Calu3 (cell line): ENCODE measurements around the gene RBBP5. TPM values are rescaled to one million over a fixed set of nuclear protein-coding genes. Genes with fewer than 3 reads are reported as not detected.

Source experiments
- BruUV-seq: library from RNA; stranded (reverse); fragments of 400-500 nt; replicated peaks from 2 replicates; lab custom pipeline; 2021; lab: Mats Ljungman, UMichigan
- CTCF ChIA-PET: fragments of 300-600 bp; sonication (Branson Sonifier 250); formaldehyde crosslinking; loops from one replicate; lab custom pipeline; 2022; ENCODE audit warnings: antibody characterized with exemption; lab: Charles Lee
- DNase-seq: peaks from one replicate; pipeline ENCODE4 v3.0.0; 2022
- H3K27ac Mint-ChIP-seq: one replicate; pipeline ENCODE4 v1.8.0; 2022; ENCODE audit warnings: mixed read lengths; ENCODE audit not compliant: unreplicated experiment
- H3K27me3 Mint-ChIP-seq: one replicate; pipeline ENCODE4 v1.8.0; 2022; ENCODE audit warnings: mixed read lengths; ENCODE audit not compliant: unreplicated experiment
- H3K36me3 Mint-ChIP-seq: one replicate; pipeline ENCODE4 v1.8.0; 2022; ENCODE audit warnings: mild to moderate bottlenecking, moderate library complexity, mixed read lengths; ENCODE audit not compliant: insufficient read depth, unreplicated experiment
- H3K4me1 Mint-ChIP-seq: one replicate; pipeline ENCODE4 v1.8.0; 2022; ENCODE audit warnings: mild to moderate bottlenecking, low read depth, mixed read lengths; ENCODE audit not compliant: unreplicated experiment
- H3K4me3 Mint-ChIP-seq: one replicate; pipeline ENCODE4 v1.8.0; 2022; ENCODE audit warnings: mild to moderate bottlenecking, low read depth, moderate library complexity, mixed read lengths; ENCODE audit not compliant: unreplicated experiment
- H3K9me3 Mint-ChIP-seq: one replicate; pipeline ENCODE4 v1.8.0; 2022; ENCODE audit warnings: low read depth, mixed read lengths; ENCODE audit not compliant: unreplicated experiment
- CTCF ChIP-seq: fragments of 200-600 bp; IDR thresholded peaks from one replicate; pipeline ENCODE4 v1.8.0; 2022; ENCODE audit warnings: antibody characterized with exemption; ENCODE audit not compliant: unreplicated experiment
- intact Hi-C: fragments of 100-400 bp; cut with micrococcal nuclease; formaldehyde crosslinking; loops from one replicate; pipeline ENCODE4 v1.10.0; 2022; ENCODE audit not compliant: unreplicated experiment
- total RNA-seq: library from RNA; stranded (reverse); gene quantifications from 2 replicates; pipeline ENCODE4 v1.2.3, GENCODE V29; 2022

The RBBP5 gene
- total RNA-seq, 1 experiment from 2014 or later: 22.0 TPM

- Mint-ChIP-seq H3K4me3 (no peak overlapping the region), H3K27me3 (no peaks in the 10 kb centered on the region), H3K27ac (no peak overlapping the region), H3K4me1 (no peaks in the 10 kb centered on the region), H3K36me3 (no peaks in the 10 kb centered on the region), H3K9me3 (no peaks in the 10 kb centered on the region)
- no peak for TF ChIP-seq CTCF
- no peak for DNase-seq
- BruUV-seq: no TSS peak
- intact Hi-C loops: no loop called here
- CTCF ChIA-PET: no interaction called here
These were observed 48.3 kb downstream of the RBBP5 start for GRCh38 chr1:205073511-205073910.

- no peak for TF ChIP-seq CTCF
- Mint-ChIP-seq H3K27ac (no peak overlapping the region), H3K9me3 (no peaks in the 10 kb centered on the region), H3K4me1 (no peaks in the 10 kb centered on the region), H3K36me3 (no peaks in the 10 kb centered on the region), H3K4me3 (no peak overlapping the region), H3K27me3 (no peaks in the 10 kb centered on the region)
- DNase-seq: no peak
- intact Hi-C loops: no loop called here
- no TSS peak for BruUV-seq
- CTCF ChIA-PET: no interaction called here
These were observed 48.9 kb downstream of the RBBP5 start for GRCh38 chr1:205072881-205073280.

- no peak for DNase-seq
- no peak overlapping the region for H3K27ac Mint-ChIP-seq
- CTCF ChIA-PET: no interaction called here
These were observed 49.5 kb downstream of the RBBP5 start for GRCh38 chr1:205072286-205072685.

GRCh38 chr1:205071801-205072200, 50.0 kb downstream of the RBBP5 start:
- no peak overlapping the region for H3K4me3 Mint-ChIP-seq
- H3K9me3 Mint-ChIP-seq: no peaks in the 10 kb centered on the region
- H3K27ac Mint-ChIP-seq: no peak overlapping the region
- TF ChIP-seq CTCF: no peak
- H3K4me1 Mint-ChIP-seq: no peaks in the 10 kb centered on the region
- H3K27me3 Mint-ChIP-seq: peaks cover 5% of the 10 kb centered on the region
- DNase-seq: no peak
- H3K36me3 Mint-ChIP-seq: no peaks in the 10 kb centered on the region
- CTCF ChIA-PET: interaction anchor here (0.7 kb wide), 1 partner anchor 38 kb away, joined by 4 read pairs; no protein-coding TSS in a partner anchor
- intact Hi-C loops: no loop called here
- no TSS peak for BruUV-seq

More at GRCh38 chr1:205072286-205072685, 49.5 kb downstream of the RBBP5 start:
- H3K36me3 Mint-ChIP-seq: no peaks in the 10 kb centered on the region
- intact Hi-C loops: no loop called here
- H3K9me3 Mint-ChIP-seq: no peaks in the 10 kb centered on the region
- no peak overlapping the region for H3K4me3 Mint-ChIP-seq
- no peak for TF ChIP-seq CTCF
- no peaks in the 10 kb centered on the region for H3K4me1 Mint-ChIP-seq
- H3K27me3 Mint-ChIP-seq: peaks cover under 1% of the 10 kb centered on the region
- BruUV-seq: no TSS peak
